Measurements from ENCODE around the gene FAM168B. TPM values are rescaled to one million over a fixed set of nuclear protein-coding genes. Genes with fewer than 3 reads are reported as not detected.
"Not testable (repeated sequence)": the region's sequence is repeated elsewhere in the genome, so short reads cannot be mapped to it uniquely, and the experiment has no call there.

Gene FAM168B
- total and polyA plus RNA-seq, 8 donors: 11.0 to 37.2 (median 31.7) TPM

- WGBS, 2 donors: 96% methylated on average over 4 of the region's 4 CpGs
- no peak for ATAC-seq
- H3K4me3 ChIP-seq: no peak overlapping the region
- H3K27me3 ChIP-seq: no peaks in the 10 kb centered on the region
- H3K9me3 ChIP-seq: no peaks in the 10 kb centered on the region
- FAIRE-seq: no peak
- H3K4me1 ChIP-seq: no peaks in the 10 kb centered on the region
- H3K36me3 ChIP-seq: peaks cover 0 to 11% (median 6%) of the 10 kb centered on the region in 3 donors
- intact Hi-C loops (cut with DNase I): no loop called here
- no peak for DNase-seq
- TF ChIP-seq, protein P1, sequence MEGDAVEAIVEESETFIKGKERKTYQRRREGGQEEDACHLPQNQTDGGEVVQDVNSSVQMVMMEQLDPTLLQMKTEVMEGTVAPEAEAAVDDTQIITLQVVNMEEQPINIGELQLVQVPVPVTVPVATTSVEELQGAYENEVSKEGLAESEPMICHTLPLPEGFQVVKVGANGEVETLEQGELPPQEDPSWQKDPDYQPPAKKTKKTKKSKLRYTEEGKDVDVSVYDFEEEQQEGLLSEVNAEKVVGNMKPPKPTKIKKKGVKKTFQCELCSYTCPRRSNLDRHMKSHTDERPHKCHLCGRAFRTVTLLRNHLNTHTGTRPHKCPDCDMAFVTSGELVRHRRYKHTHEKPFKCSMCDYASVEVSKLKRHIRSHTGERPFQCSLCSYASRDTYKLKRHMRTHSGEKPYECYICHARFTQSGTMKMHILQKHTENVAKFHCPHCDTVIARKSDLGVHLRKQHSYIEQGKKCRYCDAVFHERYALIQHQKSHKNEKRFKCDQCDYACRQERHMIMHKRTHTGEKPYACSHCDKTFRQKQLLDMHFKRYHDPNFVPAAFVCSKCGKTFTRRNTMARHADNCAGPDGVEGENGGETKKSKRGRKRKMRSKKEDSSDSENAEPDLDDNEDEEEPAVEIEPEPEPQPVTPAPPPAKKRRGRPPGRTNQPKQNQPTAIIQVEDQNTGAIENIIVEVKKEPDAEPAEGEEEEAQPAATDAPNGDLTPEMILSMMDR (IDR thresholded peaks at IDR 0.05): no peak
- no peak overlapping the region for H3K27ac ChIP-seq
These were observed 29.2 kb upstream of the FAM168B start for GRCh38 chr2:131122496-131122895.

DNA sequence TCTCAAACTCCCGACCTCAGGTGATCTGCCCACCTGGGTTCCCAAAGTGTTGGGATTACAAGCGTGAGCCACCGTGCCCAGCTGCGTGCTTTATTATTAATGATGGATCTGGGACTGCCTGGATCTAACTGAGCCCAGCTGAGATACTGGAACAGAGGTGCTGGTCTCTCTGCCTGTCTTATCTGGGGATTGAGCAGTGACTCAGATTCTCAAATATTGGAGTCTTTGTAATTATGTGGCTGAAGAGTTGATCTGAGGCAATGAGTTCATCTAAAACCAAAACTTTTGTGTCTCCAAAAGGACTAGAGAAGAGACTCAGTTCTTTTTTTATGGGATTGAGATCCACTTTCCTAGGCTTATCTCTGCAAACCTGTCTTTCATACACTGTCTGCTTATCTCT, 28.2 kb upstream of the FAM168B start:
- ATAC-seq (no peak), DNase-seq (no peak), FAIRE-seq (no peak)
- intact Hi-C loops (cut with DNase I): no loop called here
- 94 to 97% methylated on average over 4 of the region's 4 CpGs for WGBS, 2 donors
- Histone ChIP-seq H3K27me3 (no peaks in the 10 kb centered on the region), H3K36me3 (peaks cover 0 to 1% (median 0%) of the 10 kb centered on the region in 3 donors), H3K4me1 (no peaks in the 10 kb centered on the region), H3K9me3 (no peaks in the 10 kb centered on the region), H3K4me3 (no peak overlapping the region), H3K27ac (no peak overlapping the region)
- TF ChIP-seq, protein P1 (IDR thresholded peaks at IDR 0.05): no peak

- ATAC-seq (no peak), DNase-seq (no peak), FAIRE-seq (no peak)
- intact Hi-C loops (cut with DNase I): no loop called here
- no peaks in the 10 kb centered on the region for H3K27me3 ChIP-seq
- TF ChIP-seq, protein P1 (IDR thresholded peaks at IDR 0.05): no peak
- 69 to 77% methylated on average over 12 of the region's 12 CpGs for WGBS, 2 donors
- no peaks in the 10 kb centered on the region for H3K4me1 ChIP-seq
- H3K27ac ChIP-seq: no peak overlapping the region
- H3K4me3 ChIP-seq: no peak overlapping the region
- no peaks in the 10 kb centered on the region for H3K9me3 ChIP-seq
- no peaks in the 10 kb centered on the region for H3K36me3 ChIP-seq
These were observed 27.6 kb upstream of the FAM168B start for GRCh38 chr2:131120815-131121317.

GRCh38 chr2:131115752-131116151, 22.5 kb upstream of the FAM168B start:
- no peaks in the 10 kb centered on the region for H3K36me3 ChIP-seq
- no peaks in the 10 kb centered on the region for H3K9me3 ChIP-seq
- no peak overlapping the region for H3K4me3 ChIP-seq
- intact Hi-C loops (cut with DNase I): no loop called here
- H3K27ac ChIP-seq: no peak overlapping the region
- ATAC-seq: no peak
- no peak for DNase-seq
- no peak for FAIRE-seq
- no peaks in the 10 kb centered on the region for H3K27me3 ChIP-seq
- TF ChIP-seq, protein P1 (IDR thresholded peaks at IDR 0.05): no peak
- peaks cover 0 to 8% (median 0%) of the 10 kb centered on the region in 3 donors for H3K4me1 ChIP-seq

DNA sequence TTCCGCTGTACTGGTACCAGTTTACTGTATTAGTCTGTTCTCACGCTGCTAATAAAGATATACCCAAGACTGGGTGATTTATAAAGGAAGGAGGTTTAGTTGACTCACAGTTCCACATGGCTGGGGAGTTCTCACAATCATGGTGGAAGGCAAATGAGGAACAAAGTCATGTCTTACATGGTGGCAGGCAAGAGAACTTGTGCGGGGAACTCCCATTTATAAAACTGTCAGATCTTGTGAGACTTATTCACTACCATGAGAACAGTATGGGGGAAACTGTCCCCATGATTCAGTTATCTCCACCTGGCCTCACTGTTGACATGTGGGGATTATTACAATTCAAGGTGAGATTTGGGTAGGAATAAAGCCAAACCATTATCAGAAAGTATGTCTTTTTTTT, 21.7 kb upstream of the FAM168B start:
- H3K27me3 ChIP-seq; H3K9me3 ChIP-seq; ATAC-seq; H3K36me3 ChIP-seq; DNase-seq; FAIRE-seq; H3K4me1 ChIP-seq; H3K27ac ChIP-seq; H3K4me3 ChIP-seq; intact Hi-C loops (cut with DNase I): not testable (repeated sequence)
- WGBS, 2 donors: 91 to 94% methylated on average over 3 of the region's 3 CpGs
